GM23248 (cell line): ENCODE results near the gene GP1BA. TPM values are rescaled to one million over a fixed set of nuclear protein-coding genes. Genes with fewer than 3 reads are reported as not detected.

Source experiments
- DNase-seq: peaks from one replicate; pipeline ENCODE4 v3.0.0-alpha.2; 2015
- H2AFZ ChIP-seq: fragments of 200-600 bp; sonication (generic); 2 replicates; pipeline ENCODE4 v1.6.1; 2016; ENCODE audit warnings: antibody characterized with exemption
- H3F3A ChIP-seq: fragments of 200-600 bp; sonication (generic); 2 replicates; pipeline ENCODE4 v1.6.1; 2016; ENCODE audit warnings: mild to moderate bottlenecking, antibody characterized with exemption, mixed run types; ENCODE audit not compliant: insufficient read depth
- H3K27ac ChIP-seq: fragments of 200-600 bp; sonication (generic); 2 replicates; pipeline ENCODE4 v1.5.1; 2016; ENCODE audit warnings: mild to moderate bottlenecking
- H3K27me3 ChIP-seq: fragments of 200-600 bp; sonication (generic); replicated peaks from 2 replicates; pipeline ENCODE4 v1.6.1; 2016; ENCODE audit warnings: mild to moderate bottlenecking; ENCODE audit not compliant: insufficient read depth
- H3K36me3 ChIP-seq: fragments of 200-600 bp; sonication (generic); 2 replicates; pipeline ENCODE4 v1.6.1; 2016; ENCODE audit warnings: low read depth, mild to moderate bottlenecking
- H3K4me1 ChIP-seq: fragments of 200-600 bp; sonication (generic); 2 replicates; pipeline ENCODE4 v1.6.1; 2016; ENCODE audit warnings: mild to moderate bottlenecking; ENCODE audit not compliant: insufficient read depth
- H3K4me2 ChIP-seq: fragments of 200-600 bp; sonication (generic); one replicate; pipeline ENCODE4 v1.6.1; 2016; ENCODE audit warnings: mild to moderate bottlenecking; ENCODE audit not compliant: unreplicated experiment
- H3K4me3 ChIP-seq: fragments of 200-600 bp; sonication (generic); 2 replicates; pipeline ENCODE4 v1.5.1; 2016; ENCODE audit warnings: mild to moderate bottlenecking
- H3K79me2 ChIP-seq: fragments of 200-600 bp; sonication (generic); 2 replicates; pipeline ENCODE4 v1.6.1; 2016; ENCODE audit warnings: mild to moderate bottlenecking; ENCODE audit not compliant: insufficient read depth
- H3K9ac ChIP-seq: fragments of 200-600 bp; sonication (generic); 2 replicates; pipeline ENCODE4 v1.6.1; 2016; ENCODE audit warnings: mild to moderate bottlenecking
- H3K9me2 ChIP-seq: fragments of 200-600 bp; sonication (generic); 2 replicates; pipeline ENCODE4 v1.6.1; 2016; ENCODE audit warnings: mixed run types, mild to moderate bottlenecking, moderate library complexity; ENCODE audit not compliant: insufficient read depth
- H3K9me3 ChIP-seq: fragments of 200-600 bp; sonication (generic); one replicate; pipeline ENCODE4 v1.6.1; 2017; ENCODE audit warnings: low read depth
- H4K20me1 ChIP-seq: fragments of 200-600 bp; sonication (generic); 2 replicates; pipeline ENCODE4 v1.6.0; 2016; ENCODE audit not compliant: insufficient read depth
- EZH2 ChIP-seq: fragments of 200-600 bp; sonication (generic); IDR thresholded peaks from 2 replicates; pipeline ENCODE4 v1.6.1; 2018; ENCODE audit warnings: antibody characterized with exemption, mild to moderate bottlenecking; ENCODE audit not compliant: insufficient read depth, poor library complexity, severe bottlenecking
- EZH2phosphoT487 ChIP-seq: fragments of 200-600 bp; sonication (generic); IDR thresholded peaks from 2 replicates; pipeline ENCODE4 v1.6.1; 2018; ENCODE audit warnings: antibody characterized with exemption, moderate library complexity, mild to moderate bottlenecking, low read depth; ENCODE audit not compliant: insufficient read depth
- WGBS, 2 experiments: methylation state at CpG; one replicate each; pipeline ENCODE4 v1.1.6; 2015 to 2017; ENCODE audit warnings: low lambda C conversion rate in 2 of 2, low coverage in 1 of 2; ENCODE audit errors: missing lambda C conversion rate in 2 of 2; 5-methylcytosine and 5-hydroxymethylcytosine counted together
- in situ Hi-C: fragments of 300-500 bp; cut with MboI; formaldehyde crosslinking; loops from 2 replicates; pipeline ENCODE4 v1.15.0; 2020
- polyA plus RNA-seq: library from polyadenylated mRNA; unstranded; fragments of >200 nt; fragmentation: Nextera tagmentation; extraction: Ambion mirVana; gene quantifications from 2 replicates; pipeline ENCODE4 v1.2.1, GENCODE V29; 2016
- total RNA-seq: library from RNA; depleted of rRNA; stranded (reverse); fragments of >200 nt; shearing (Covaris generic); gene quantifications from 2 replicates; pipeline ENCODE4 v1.2.3, GENCODE V29; 2014

The GP1BA gene
- total and polyA plus RNA-seq, 2 experiments from 2014 or later: 0.18 TPM; not detected in 1

GRCh38 chr17:4900231-4901107 is 31.6 kb upstream of the GP1BA start:
- TF ChIP-seq EZH2 (no peak), EZH2phosphoT487 (no peak)

GRCh38 chr17:4901108-4901647 is 30.9 kb upstream of the GP1BA start:
- H3K9me3 ChIP-seq: no peaks in the 10 kb centered on the region
- no peak overlapping the region for H3K27ac ChIP-seq
- TF ChIP-seq EZH2: no peak
- TF ChIP-seq EZH2phosphoT487: no peak
- H3K4me2 ChIP-seq: no peak overlapping the region
- H3K9ac ChIP-seq: no peak overlapping the region
- no peak for DNase-seq
- H2AFZ ChIP-seq: no peak overlapping the region
- H3K9me2 ChIP-seq: no peaks in the 10 kb centered on the region
- H3K36me3 ChIP-seq: no peaks in the 10 kb centered on the region
- no peaks in the 10 kb centered on the region for H3K27me3 ChIP-seq
- H4K20me1 ChIP-seq: no peaks in the 10 kb centered on the region
- H3K4me3 ChIP-seq: no peak overlapping the region
- no peaks in the 10 kb centered on the region for H3K79me2 ChIP-seq
- WGBS, 2 experiments: 71 to 80% methylated on average over 28 to 37 of the region's 37 CpGs
- 0 out of 2 replicates have a peak, but pooled peaks cover 5% of the 10 kb centered on the region for H3K4me1 ChIP-seq
- peaks cover 20% of the 10 kb centered on the region; the same call in 1 of the 2 replicates for H3F3A ChIP-seq
- in situ Hi-C loops: no loop called here

More at GRCh38 chr17:4900231-4901107, 31.6 kb upstream of the GP1BA start:
- Histone ChIP-seq H3K9me2 (no peaks in the 10 kb centered on the region), H3K4me3 (peak overlapping the region; percentile 73), H3F3A (peaks cover 20% of the 10 kb centered on the region; the same call in 1 of the 2 replicates), H3K4me1 (0 out of 2 replicates have a peak, but pooled peaks cover 5% of the 10 kb centered on the region), H3K9ac (peak overlapping the region; percentile 81), H3K36me3 (no peaks in the 10 kb centered on the region), H3K79me2 (no peaks in the 10 kb centered on the region), H3K9me3 (no peaks in the 10 kb centered on the region), H2AFZ (peak overlapping the region; percentile 67; the same call in 1 of the 2 replicates), H3K4me2 (peak overlapping the region; percentile 58), H3K27ac (no peak overlapping the region), H4K20me1 (no peaks in the 10 kb centered on the region), H3K27me3 (no peaks in the 10 kb centered on the region)
- no peak for DNase-seq
- 49 to 54% methylated on average over 54 to 64 of the region's 65 CpGs for WGBS, 2 experiments
- in situ Hi-C loops: no loop called here

- Histone ChIP-seq H3K4me1 (0 out of 2 replicates have a peak, but pooled peaks cover 5% of the 10 kb centered on the region), H3K79me2 (no peaks in the 10 kb centered on the region), H3K27ac (no peak overlapping the region), H3K27me3 (no peaks in the 10 kb centered on the region), H3K9ac (no peak overlapping the region), H3K9me3 (no peaks in the 10 kb centered on the region), H3K36me3 (no peaks in the 10 kb centered on the region), H3K4me3 (no peak overlapping the region), H2AFZ (no peak overlapping the region), H3K4me2 (no peak overlapping the region), H3F3A (peaks cover 20% of the 10 kb centered on the region; the same call in 1 of the 2 replicates), H3K9me2 (no peaks in the 10 kb centered on the region), H4K20me1 (no peaks in the 10 kb centered on the region)
- 49 to 52% methylated on average over 42 to 48 of the region's 48 CpGs for WGBS, 2 experiments
- no peak for DNase-seq
- TF ChIP-seq EZH2phosphoT487: no peak
- no peak for TF ChIP-seq EZH2
- in situ Hi-C loops: no loop called here
Observed at GRCh38 chr17:4901648-4902344, 30.3 kb upstream of the GP1BA start.

- H3K4me3 ChIP-seq: no peak overlapping the region
- in situ Hi-C loops: no loop called here
- 67 to 69% methylated on average over 8 of the region's 8 CpGs for WGBS, 2 experiments
Observed at GRCh38 chr17:4902540-4902939, 29.5 kb upstream of the GP1BA start.

More at GRCh38 chr17:4902540-4902939, 29.5 kb upstream of the GP1BA start:
- Histone ChIP-seq H3K36me3 (no peaks in the 10 kb centered on the region), H3K9me3 (no peaks in the 10 kb centered on the region), H2AFZ (no peak overlapping the region), H4K20me1 (no peaks in the 10 kb centered on the region), H3K79me2 (no peaks in the 10 kb centered on the region), H3K27me3 (no peaks in the 10 kb centered on the region), H3F3A (peaks cover 20% of the 10 kb centered on the region; the same call in 1 of the 2 replicates), H3K27ac (no peak overlapping the region), H3K4me2 (no peak overlapping the region), H3K9ac (no peak overlapping the region), H3K9me2 (no peaks in the 10 kb centered on the region), H3K4me1 (0 out of 2 replicates have a peak, but pooled peaks cover 5% of the 10 kb centered on the region)
- no peak for TF ChIP-seq EZH2phosphoT487
- TF ChIP-seq EZH2: no peak
- DNase-seq: no peak
